HUES64 (cell line): ENCODE measurements around the gene SEC22C.
A peak's percentile ranks its signal among the peaks of the same experiment; 100 is the strongest.

ENCODE experiments used
- H3K27ac ChIP-seq: 2 replicates; pipeline ENCODE4 v1.7.0; 2013; ENCODE audit warnings: low read depth, low read length, inconsistent platforms
- H3K27me3 ChIP-seq: 2 replicates; pipeline ENCODE4 v1.6.1; 2013; ENCODE audit warnings: mild to moderate bottlenecking, low read length; ENCODE audit not compliant: insufficient read depth
- H3K36me3 ChIP-seq: 2 replicates; pipeline ENCODE4 v1.6.1; 2013; ENCODE audit warnings: mild to moderate bottlenecking, low read length; ENCODE audit not compliant: insufficient read depth
- H3K4me1 ChIP-seq: 2 replicates; pipeline ENCODE4 v1.6.1; 2013; ENCODE audit warnings: mild to moderate bottlenecking, low read length, moderate library complexity; ENCODE audit not compliant: insufficient read depth
- H3K4me3 ChIP-seq: 2 replicates; pipeline ENCODE4 v1.5.1; 2013; ENCODE audit warnings: mild to moderate bottlenecking, low read length, moderate library complexity
- H3K9ac ChIP-seq: 2 replicates; pipeline ENCODE4 v1.6.1; 2013; ENCODE audit warnings: mild to moderate bottlenecking, low read depth, low read length
- H3K9me3 ChIP-seq: 2 replicates; pipeline ENCODE4 v1.6.1; 2013; ENCODE audit warnings: low read depth, low read length; ENCODE audit not compliant: insufficient read depth
- WGBS: fragments of 150-250, 120-280 bp; methylation state at CpG from one replicate; pipeline ENCODE4 v1.1.7; 2013; ENCODE audit warnings: missing lambda C conversion rate; 5-methylcytosine and 5-hydroxymethylcytosine counted together

Gene SEC22C

DNA sequence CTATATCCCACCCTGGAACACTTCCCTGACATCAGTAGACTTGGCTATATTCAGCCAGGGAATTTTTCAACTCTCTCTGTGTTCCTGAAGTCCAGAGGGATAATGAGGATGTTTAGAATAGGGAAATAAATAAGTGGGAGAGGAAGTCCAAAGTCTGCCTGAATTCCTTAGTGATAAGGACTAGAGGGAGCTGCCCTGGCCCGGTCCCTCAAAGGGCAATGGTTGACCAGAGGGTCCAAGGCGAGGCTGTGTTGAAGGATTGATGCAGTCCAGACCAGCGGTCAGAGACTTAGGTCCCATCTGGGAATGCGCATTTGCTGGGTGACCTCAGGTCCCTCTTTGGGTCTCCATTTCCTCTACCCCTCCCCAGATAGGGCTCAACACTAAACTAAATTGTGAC, 71.4 kb downstream of the SEC22C start:
- H3K9ac ChIP-seq = no peak overlapping the region
- H3K4me1 ChIP-seq = peaks cover 4% of the 10 kb centered on the region; the same call in 1 of the 2 replicates
- H3K9me3 ChIP-seq = no peaks in the 10 kb centered on the region
- 93% methylated on average over 4 of the region's 4 CpGs for WGBS
- H3K27ac ChIP-seq = no peak overlapping the region
- H3K36me3 ChIP-seq = no peaks in the 10 kb centered on the region
- no peaks in the 10 kb centered on the region for H3K27me3 ChIP-seq
- H3K4me3 ChIP-seq = no peak overlapping the region

DNA sequence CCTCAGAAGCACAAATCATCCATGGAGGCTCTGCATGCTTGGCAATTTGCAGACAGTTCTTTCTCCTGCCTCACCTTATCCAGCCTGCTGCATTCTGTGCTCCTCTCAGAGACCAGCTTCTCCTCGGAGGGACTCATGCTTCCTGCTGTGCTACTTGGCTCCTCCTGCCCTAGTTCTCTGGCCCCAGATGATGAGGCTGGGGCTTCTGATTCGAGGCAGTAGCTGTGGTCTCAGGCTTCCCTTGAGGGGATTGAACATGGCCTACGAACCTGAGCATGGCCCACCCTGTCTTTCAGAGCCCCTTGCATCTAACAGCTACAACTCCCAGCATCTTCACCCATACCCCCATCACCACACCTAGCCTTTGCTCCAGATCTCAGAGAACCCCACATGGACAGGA, 72.7 kb downstream of the SEC22C start:
- Histone ChIP-seq H3K27me3 (peaks cover 1% of the 10 kb centered on the region; the same call in 1 of the 2 replicates), H3K27ac (no peak overlapping the region), H3K4me3 (no peak overlapping the region), H3K4me1 (peaks cover 4% of the 10 kb centered on the region; the same call in 1 of the 2 replicates), H3K9ac (no peak overlapping the region), H3K36me3 (no peaks in the 10 kb centered on the region), H3K9me3 (no peaks in the 10 kb centered on the region)
- WGBS = 76% methylated on average over 3 of the region's 3 CpGs

DNA sequence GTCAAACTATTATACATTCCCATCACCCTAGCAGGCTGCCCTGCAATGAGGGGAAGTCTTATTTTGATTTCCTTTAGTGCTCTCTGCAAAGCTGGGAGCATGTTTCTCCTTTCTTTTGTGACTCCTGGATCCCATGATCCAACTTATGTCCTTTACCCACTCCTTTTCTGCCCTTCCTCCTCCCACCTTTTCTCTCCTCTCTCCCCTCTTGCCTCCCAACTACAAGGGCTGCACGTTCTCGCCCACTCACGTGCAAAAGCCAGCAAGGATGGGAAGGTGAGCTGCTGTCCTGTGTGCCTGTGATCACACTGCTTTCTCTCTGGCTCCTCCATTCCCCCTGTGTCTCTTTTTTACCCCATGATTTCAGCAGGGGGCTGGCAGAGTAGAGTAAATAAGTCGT, 73.2 kb downstream of the SEC22C start:
- 63% methylated on average over 3 of the region's 4 CpGs for WGBS

DNA sequence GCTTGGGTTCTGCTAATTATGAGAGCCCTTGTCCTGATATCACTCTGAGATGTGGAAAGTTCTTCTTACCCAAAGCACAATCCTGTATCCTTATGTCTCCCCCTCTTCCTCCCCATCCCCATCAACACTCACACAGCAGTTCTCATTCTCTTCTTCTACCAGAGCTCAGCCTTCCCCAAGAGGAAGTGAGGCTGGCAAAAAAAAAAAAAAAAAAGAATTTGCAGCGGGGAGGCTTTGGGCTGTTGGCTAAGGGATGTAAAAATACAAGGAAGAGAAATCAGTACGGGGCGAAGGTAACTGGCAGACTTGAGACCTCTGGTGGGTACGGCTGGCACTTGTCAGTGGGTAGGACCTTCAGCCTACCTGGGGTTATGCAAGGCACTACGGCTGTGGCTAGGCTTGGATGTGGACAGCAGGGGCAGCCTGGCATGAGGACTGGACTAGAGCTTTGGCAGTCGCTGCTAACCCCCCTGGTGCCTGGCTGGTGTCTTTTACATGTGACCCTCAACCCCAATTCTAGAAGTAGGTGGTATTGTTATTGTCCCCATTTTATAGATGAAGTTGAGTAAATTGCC, 73.9 kb downstream of the SEC22C start:
- peaks cover 4% of the 10 kb centered on the region; the same call in 1 of the 2 replicates for H3K4me1 ChIP-seq
- WGBS = 88% methylated on average over 6 of the region's 6 CpGs

More for the DNA sequence above, 73.2 kb downstream of the SEC22C start:
- no peak overlapping the region for H3K9ac ChIP-seq
- no peak overlapping the region for H3K27ac ChIP-seq
- peaks cover 4% of the 10 kb centered on the region; the same call in 1 of the 2 replicates for H3K4me1 ChIP-seq
- no peaks in the 10 kb centered on the region for H3K36me3 ChIP-seq
- peaks cover 7% of the 10 kb centered on the region; the same call in 1 of the 2 replicates for H3K27me3 ChIP-seq
- no peak overlapping the region for H3K4me3 ChIP-seq
- H3K9me3 ChIP-seq = no peaks in the 10 kb centered on the region

DNA sequence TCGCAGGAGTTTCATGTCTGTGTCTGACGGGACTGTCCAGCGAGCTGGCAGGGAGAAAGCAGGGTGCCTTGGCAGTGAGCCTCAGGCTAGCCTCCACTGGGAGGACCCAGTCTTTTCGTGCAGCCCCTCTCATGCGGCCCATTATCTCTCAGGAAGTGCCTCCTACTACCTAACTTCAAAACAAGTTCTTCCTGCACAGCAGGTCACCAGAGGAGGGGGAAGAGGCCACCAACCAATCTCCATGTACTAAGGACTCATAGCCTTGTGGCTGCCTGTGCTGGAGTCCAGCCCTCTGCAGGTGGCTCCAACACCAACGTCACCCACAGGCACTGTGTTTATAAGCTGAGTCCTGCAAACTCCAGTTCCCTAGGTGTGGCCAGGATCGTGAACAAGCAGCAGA, 74.5 kb downstream of the SEC22C start:
- Histone ChIP-seq H3K36me3 (no peaks in the 10 kb centered on the region), H3K4me1 (peaks cover 4% of the 10 kb centered on the region; the same call in 1 of the 2 replicates), H3K4me3 (no peak overlapping the region), H3K27me3 (peaks cover 16% of the 10 kb centered on the region), H3K9ac (no peak overlapping the region), H3K9me3 (no peaks in the 10 kb centered on the region), H3K27ac (no peak overlapping the region; the same call in 1 of the 2 replicates)
- 49% methylated on average over 7 of the region's 7 CpGs for WGBS

More for the DNA sequence above, 73.9 kb downstream of the SEC22C start:
- Histone ChIP-seq H3K27ac (no peak overlapping the region), H3K36me3 (no peaks in the 10 kb centered on the region), H3K9me3 (no peaks in the 10 kb centered on the region), H3K4me3 (no peak overlapping the region), H3K27me3 (peaks cover 14% of the 10 kb centered on the region), H3K9ac (no peak overlapping the region)

DNA sequence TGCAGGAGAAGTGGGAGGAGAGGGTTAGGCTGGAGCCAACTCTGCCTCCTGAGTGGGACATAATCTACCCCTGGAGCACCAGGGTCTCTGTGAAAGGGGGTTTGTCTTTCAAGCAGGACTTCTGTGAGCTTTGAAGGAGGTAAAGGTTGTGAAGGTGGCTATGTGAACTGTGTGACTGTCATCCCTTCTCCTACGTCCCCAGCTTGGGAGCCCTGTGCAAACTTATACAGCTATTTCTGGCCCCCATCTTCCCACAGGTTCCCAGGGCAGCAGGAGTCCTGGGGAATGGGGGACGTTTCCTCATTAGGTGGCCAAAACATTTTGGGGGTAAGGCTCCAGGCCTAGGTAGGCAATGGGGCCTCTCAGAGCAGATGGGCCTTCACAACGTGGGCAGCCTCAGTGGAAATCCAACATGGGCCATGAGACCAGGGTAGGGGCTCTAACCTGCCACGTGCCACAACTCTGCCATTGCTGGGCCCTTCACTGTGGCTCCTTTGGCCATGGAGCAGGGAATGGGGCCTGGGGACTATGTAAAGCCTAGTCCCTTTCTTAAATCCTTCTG, 75.8 kb downstream of the SEC22C start:
- H3K27me3 ChIP-seq = peaks cover 29% of the 10 kb centered on the region
- WGBS = 92% methylated on average over 4 of the region's 4 CpGs
- H3K4me3 ChIP-seq = no peak overlapping the region

DNA sequence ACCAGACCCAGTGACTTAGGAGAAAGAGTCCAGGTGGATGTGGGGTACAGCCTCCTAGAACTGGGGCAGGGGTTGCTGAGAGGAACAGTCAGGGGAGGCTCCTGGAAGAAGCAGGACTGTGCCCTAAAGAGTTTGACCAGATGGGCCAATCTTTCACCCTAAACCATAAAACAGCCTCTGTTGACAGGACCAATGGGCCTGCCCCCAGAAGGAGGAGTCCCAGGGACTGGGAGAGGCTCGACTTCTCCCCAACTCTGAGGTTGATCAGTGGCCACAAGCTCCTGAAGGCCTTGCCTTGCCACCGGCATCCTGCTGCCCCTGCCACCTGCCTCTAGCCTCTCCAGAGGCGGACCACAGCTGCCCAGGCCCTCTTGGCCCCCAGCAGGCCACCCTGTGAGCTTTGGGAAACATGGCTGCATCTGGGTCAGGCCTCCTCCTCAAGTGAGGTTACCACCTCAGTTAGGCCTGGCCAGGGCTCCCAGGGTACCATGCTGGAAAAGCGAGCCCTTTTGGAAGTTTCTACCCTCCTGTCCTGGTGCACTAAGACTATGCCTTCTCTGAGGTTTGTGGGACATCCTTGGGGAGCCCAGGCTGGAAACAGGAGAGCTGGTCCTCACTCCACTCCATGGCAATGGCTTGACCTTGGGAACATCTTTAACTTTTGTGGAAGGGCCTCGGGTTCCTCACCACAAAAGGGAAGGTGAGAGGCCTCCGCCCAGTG, 76.5 kb downstream of the SEC22C start:
- Histone ChIP-seq H3K9ac (no peak overlapping the region), H3K27me3 (peaks cover 35% of the 10 kb centered on the region), H3K36me3 (no peaks in the 10 kb centered on the region), H3K9me3 (no peaks in the 10 kb centered on the region), H3K4me1 (peaks cover 4% of the 10 kb centered on the region; the same call in 1 of the 2 replicates), H3K4me3 (no peak overlapping the region), H3K27ac (no peak overlapping the region)
- WGBS = 92% methylated on average over 6 of the region's 6 CpGs

More for the DNA sequence above, 75.8 kb downstream of the SEC22C start:
- peaks cover 4% of the 10 kb centered on the region; the same call in 1 of the 2 replicates for H3K4me1 ChIP-seq
- H3K27ac ChIP-seq = no peak overlapping the region
- no peak overlapping the region for H3K9ac ChIP-seq
- H3K9me3 ChIP-seq = no peaks in the 10 kb centered on the region
- no peaks in the 10 kb centered on the region for H3K36me3 ChIP-seq

DNA sequence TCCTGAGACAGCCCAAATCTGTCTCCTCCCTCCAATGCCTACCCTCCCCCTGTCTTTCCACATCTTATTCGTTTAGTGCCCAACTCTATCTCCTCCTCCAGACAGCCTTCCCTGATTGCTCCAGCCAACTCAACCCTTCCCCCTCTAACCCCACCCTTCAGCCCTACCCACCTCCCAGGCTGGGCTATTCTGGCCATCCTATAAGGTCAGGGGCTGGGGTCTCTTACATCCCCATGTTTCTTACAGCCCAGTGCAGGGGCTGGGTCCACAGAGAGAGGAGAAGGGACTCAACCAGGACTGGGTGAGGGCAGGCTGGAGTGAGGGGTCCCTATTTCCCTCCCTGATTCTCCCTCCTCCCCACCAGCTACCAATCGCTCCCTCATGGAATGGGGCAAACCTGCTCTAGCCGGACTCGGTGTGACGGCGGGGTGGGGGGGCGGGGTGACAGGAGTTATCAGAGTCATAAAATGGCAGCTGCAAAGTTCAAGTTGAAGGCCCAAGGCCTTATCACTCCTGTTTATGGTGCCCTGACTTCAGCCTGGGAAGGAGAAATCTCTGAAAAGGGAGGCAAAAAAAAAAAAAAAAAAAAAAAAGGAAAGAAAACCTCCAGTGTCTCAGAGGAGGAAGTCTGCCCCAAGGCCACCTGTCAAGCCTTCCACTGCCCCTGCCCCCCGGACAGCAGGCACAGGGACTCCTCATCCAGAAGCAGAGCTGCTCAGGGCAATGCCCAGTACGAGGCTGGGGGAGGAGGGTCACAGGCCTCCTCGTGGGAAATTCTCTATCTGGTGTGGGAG, 77.2 kb downstream of the SEC22C start:
- H3K27ac ChIP-seq = no peak overlapping the region
- H3K9me3 ChIP-seq = no peaks in the 10 kb centered on the region
- H3K27me3 ChIP-seq = peaks cover 43% of the 10 kb centered on the region
- no peaks in the 10 kb centered on the region for H3K36me3 ChIP-seq
- 89% methylated on average over 10 of the region's 10 CpGs for WGBS
- H3K4me3 ChIP-seq = no peak overlapping the region
- peaks cover 4% of the 10 kb centered on the region; the same call in 1 of the 2 replicates for H3K4me1 ChIP-seq
- H3K9ac ChIP-seq = no peak overlapping the region

DNA sequence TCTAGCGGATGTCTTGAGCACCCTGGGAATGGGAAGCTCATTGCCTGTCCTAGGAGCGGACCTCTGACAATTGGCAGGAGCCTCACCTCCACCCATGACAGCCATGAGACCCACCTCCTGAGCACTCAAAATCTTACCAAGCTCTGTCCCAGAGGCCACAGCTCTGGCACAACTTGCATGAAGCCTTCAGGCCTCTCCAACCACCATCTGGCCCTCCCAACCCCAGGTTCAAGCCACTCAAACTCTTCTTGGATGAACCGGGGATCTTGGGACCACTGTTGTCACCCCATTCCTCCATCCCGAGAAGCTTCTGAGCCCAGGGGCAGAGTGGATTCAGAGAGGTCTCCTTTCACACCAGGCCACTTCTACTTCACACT, 77.8 kb downstream of the SEC22C start:
- Histone ChIP-seq H3K4me1 (peaks cover 4% of the 10 kb centered on the region; the same call in 1 of the 2 replicates), H3K9me3 (no peaks in the 10 kb centered on the region), H3K27me3 (peaks cover 49% of the 10 kb centered on the region), H3K9ac (no peak overlapping the region), H3K36me3 (no peaks in the 10 kb centered on the region), H3K4me3 (no peak overlapping the region), H3K27ac (no peak overlapping the region)
- 93% methylated on average over 4 of the region's 4 CpGs for WGBS

DNA sequence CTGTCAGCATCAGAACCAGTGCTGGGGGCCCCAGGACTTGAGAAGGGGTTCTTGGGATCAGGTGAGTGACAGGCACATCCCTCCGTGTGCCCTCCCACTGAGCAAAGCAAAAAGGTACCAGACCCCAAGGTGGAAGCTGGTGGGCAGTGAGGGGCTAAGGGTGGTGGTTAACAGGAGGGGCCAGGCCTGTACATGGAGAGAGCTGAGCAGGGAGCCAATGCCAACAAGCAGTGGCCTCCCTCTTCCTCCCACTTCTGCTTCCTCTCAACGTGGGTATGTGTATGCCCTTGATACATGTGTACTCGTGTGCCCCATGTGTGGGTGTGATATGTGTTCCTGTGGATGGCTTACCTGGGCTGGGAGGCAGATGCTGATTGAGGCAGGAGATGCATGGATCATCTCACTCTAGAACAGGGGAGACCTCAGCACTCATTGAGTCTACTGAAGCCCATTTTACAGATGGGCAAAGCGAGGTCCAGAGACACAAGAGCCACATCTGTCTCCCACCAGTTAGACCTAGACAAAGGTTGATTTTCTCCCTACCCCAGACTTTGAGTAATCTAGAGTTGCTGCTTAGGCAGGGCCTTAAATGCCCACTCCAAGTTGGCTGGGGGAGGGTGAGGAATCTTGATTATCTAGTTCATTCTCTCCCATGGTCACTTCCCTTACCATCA, 78.4 kb downstream of the SEC22C start:
- Histone ChIP-seq H3K9ac (no peak overlapping the region), H3K27ac (no peak overlapping the region), H3K4me3 (peak overlapping the region; percentile 62), H3K9me3 (no peaks in the 10 kb centered on the region), H3K4me1 (peaks cover 4% of the 10 kb centered on the region; the same call in 1 of the 2 replicates), H3K36me3 (no peaks in the 10 kb centered on the region), H3K27me3 (peaks cover 54% of the 10 kb centered on the region)
- WGBS = 81% methylated on average over 4 of the region's 4 CpGs
